Panc1 (cell line): Measurements from ENCODE around the gene MOV10L1. TPM values are rescaled to one million over a fixed set of nuclear protein-coding genes. Genes with fewer than 3 reads are reported as not detected.

ENCODE experiments used
- ATAC-seq: fragments of 200-7000 bp; cut with Tn5 transposase; 2 replicates; pipeline ENCODE4 v1.9.1; 2020; ENCODE audit warnings: mild to moderate bottlenecking, moderate library complexity
- BruUV-seq: library from RNA; stranded (reverse); fragments of 400-500 nt; replicated peaks from 2 replicates; lab custom pipeline; 2021; lab: Mats Ljungman, UMichigan
- CTCF ChIA-PET: fragments of 300-600 bp; sonication (Branson Sonifier 250); formaldehyde crosslinking; loops from one replicate; lab custom pipeline; 2022; ENCODE audit warnings: antibody characterized with exemption; lab: Charles Lee
- POLR2A ChIA-PET: fragments of 300-600 bp; sonication (Branson Sonifier 250); formaldehyde crosslinking; loops from one replicate; lab custom pipeline; 2022; ENCODE audit warnings: antibody characterized with exemption; lab: Charles Lee
- DNase-seq: peaks from one replicate; pipeline ENCODE4 v3.0.0-alpha.2; 2010; ENCODE audit warnings: low read depth, low spot score
- H3K27ac ChIP-seq: 2 replicates; pipeline ENCODE4 v1.5.1; 2011; ENCODE audit warnings: mild to moderate bottlenecking, low read length, inconsistent platforms
- H3K27me3 ChIP-seq: fragments of 200-500 bp; sonication (Bioruptor generic); 2 replicates; pipeline ENCODE4 v1.6.0; 2014; ENCODE audit warnings: low read length, inconsistent platforms; ENCODE audit not compliant: control insufficient read depth, insufficient read depth
- H3K36me3 ChIP-seq: fragments of 200-500 bp; sonication (Bioruptor generic); 2 replicates; pipeline ENCODE4 v1.5.1; 2014; ENCODE audit warnings: inconsistent platforms, mild to moderate bottlenecking, low read length, moderate library complexity; ENCODE audit not compliant: control insufficient read depth, insufficient read depth
- H3K4me1 ChIP-seq: 2 replicates; pipeline ENCODE4 v1.5.1; 2011; ENCODE audit warnings: inconsistent platforms, mild to moderate bottlenecking, low read length, moderate library complexity; ENCODE audit not compliant: control insufficient read depth, insufficient read depth
- H3K4me3 ChIP-seq, 2 experiments: 2 replicates each; pipeline ENCODE4 v1.5.1; 2011 to 2012; ENCODE audit warnings: low read depth in 2 of 2, low read length in 2 of 2, mild to moderate bottlenecking in 2 of 2, inconsistent platforms in 1 of 2, moderate library complexity in 1 of 2
- H3K9me3 ChIP-seq: fragments of 200-500 bp; sonication (Bioruptor generic); 2 replicates; pipeline ENCODE4 v1.5.1; 2014; ENCODE audit warnings: low read depth, mild to moderate bottlenecking, inconsistent platforms, low read length, moderate library complexity; ENCODE audit not compliant: control insufficient read depth, insufficient read depth
- POLR2AphosphoS5 ChIP-seq: IDR thresholded peaks from 2 replicates; pipeline ENCODE4 v1.6.1; 2012; ENCODE audit warnings: mild to moderate bottlenecking, low read depth, low read length, moderate library complexity
- SIN3A ChIP-seq: IDR thresholded peaks from 2 replicates; pipeline ENCODE4 v1.6.1; 2012; ENCODE audit warnings: low read depth, mild to moderate bottlenecking, low read length, moderate library complexity, borderline replicate concordance; ENCODE audit not compliant: insufficient read depth
- TCF7L2 ChIP-seq: IDR thresholded peaks from 2 replicates; pipeline ENCODE4 v1.6.1; 2011; ENCODE audit warnings: mild to moderate bottlenecking, low read depth, low read length, inconsistent platforms
- in situ Hi-C: cut with HindIII; loops from 2 replicates; pipeline ENCODE4 v1.10.0; 2016; ENCODE audit warnings: low sequenced_read_pairs, low pct_unique_long_range_greater_than_20kb
- intact Hi-C: fragments of 100-400 bp; cut with micrococcal nuclease; formaldehyde crosslinking; loops from one replicate; pipeline ENCODE4 v1.10.0; 2022; ENCODE audit not compliant: unreplicated experiment
- total RNA-seq: library from RNA; stranded (reverse); gene quantifications from one replicate; pipeline ENCODE4 v1.2.1, GENCODE V29; 2021; ENCODE audit not compliant: unreplicated experiment
- TF ChIP-seq, protein P1 (sequence below), 2 experiments: IDR thresholded peaks; 2 replicates each; pipeline ENCODE4 v1.6.1; 2011 to 2012; ENCODE audit warnings: low read depth in 2 of 2, control low read depth in 1 of 2, low read length in 1 of 2, mild to moderate bottlenecking in 1 of 2, moderate library complexity in 1 of 2; ENCODE audit not compliant: insufficient read depth in 1 of 2
- TF ChIP-seq, protein P2 (sequence below): fragments of 450-650 bp; IDR thresholded peaks from 2 replicates; pipeline ENCODE4 v1.5.1; 2017; ENCODE audit warnings: mild to moderate bottlenecking

Gene MOV10L1
- total RNA-seq, 1 experiment from 2014 or later: 0.10 TPM

DNA sequence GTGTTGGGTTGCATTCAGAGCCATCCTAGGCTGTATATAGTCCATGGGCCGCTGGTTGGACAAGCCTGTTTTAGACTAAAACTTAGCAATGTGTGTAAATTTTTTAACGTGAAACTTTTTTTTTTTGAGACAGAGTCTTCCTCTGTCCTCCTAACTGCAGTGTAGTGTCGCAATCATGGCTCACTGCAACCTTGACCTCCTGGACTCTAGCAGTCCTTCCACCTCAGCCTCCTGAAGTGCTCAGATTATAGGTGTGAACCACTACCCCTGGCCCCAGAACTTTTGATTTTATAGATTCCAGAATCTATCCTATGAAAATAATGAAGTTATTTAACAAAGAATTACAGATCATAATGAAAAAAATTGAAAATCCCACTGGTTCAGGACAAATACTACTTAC is 50.8 kb downstream of the MOV10L1 start:
- DNase-seq: no peak
- Histone ChIP-seq H3K36me3 (no peaks in the 10 kb centered on the region), H3K27me3 (no peaks in the 10 kb centered on the region), H3K27ac (no peak overlapping the region), H3K9me3 (no peaks in the 10 kb centered on the region), H3K4me1 (peaks cover 3% of the 10 kb centered on the region; the same call in 1 of the 2 replicates), H3K4me3 (no peak overlapping the region)
- no peak for TF ChIP-seq POLR2AphosphoS5
- ATAC-seq: no peak
- in situ Hi-C loops (no loop called here), intact Hi-C loops (no loop called here)
- no TSS peak for BruUV-seq
- CTCF ChIA-PET: no interaction called here
- POLR2A ChIA-PET: no interaction called here

DNA sequence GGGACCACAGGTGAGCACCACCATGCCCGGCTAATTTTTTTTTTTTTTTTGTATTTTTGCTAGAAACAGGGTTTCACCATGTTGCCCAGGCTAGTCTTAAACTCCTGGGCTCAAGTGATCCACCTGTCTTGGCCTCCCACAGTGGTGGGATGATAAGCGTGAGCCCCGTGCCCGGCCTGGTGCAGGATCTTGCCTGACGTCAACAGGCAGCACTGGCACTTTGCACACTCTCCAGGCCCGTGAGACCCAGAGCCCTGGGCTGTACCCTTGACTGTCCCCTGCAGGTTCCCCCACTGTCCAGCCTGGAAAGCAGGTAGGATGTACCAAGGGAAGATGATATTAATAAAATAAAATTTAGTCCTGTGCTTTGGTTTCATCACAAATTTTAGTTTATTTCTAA is 51.7 kb downstream of the MOV10L1 start:
- Histone ChIP-seq H3K4me3 (no peak overlapping the region), H3K27ac (no peak overlapping the region), H3K36me3 (no peaks in the 10 kb centered on the region), H3K27me3 (no peaks in the 10 kb centered on the region), H3K4me1 (peaks cover 3% of the 10 kb centered on the region; the same call in 1 of the 2 replicates), H3K9me3 (no peaks in the 10 kb centered on the region)
- ChIA-PET CTCF (no interaction called here), POLR2A (no interaction called here)
- intact Hi-C loops: no loop called here
- in situ Hi-C loops: no loop called here
- DNase-seq (no peak), ATAC-seq (no peak)
- TF ChIP-seq, protein P1, sequence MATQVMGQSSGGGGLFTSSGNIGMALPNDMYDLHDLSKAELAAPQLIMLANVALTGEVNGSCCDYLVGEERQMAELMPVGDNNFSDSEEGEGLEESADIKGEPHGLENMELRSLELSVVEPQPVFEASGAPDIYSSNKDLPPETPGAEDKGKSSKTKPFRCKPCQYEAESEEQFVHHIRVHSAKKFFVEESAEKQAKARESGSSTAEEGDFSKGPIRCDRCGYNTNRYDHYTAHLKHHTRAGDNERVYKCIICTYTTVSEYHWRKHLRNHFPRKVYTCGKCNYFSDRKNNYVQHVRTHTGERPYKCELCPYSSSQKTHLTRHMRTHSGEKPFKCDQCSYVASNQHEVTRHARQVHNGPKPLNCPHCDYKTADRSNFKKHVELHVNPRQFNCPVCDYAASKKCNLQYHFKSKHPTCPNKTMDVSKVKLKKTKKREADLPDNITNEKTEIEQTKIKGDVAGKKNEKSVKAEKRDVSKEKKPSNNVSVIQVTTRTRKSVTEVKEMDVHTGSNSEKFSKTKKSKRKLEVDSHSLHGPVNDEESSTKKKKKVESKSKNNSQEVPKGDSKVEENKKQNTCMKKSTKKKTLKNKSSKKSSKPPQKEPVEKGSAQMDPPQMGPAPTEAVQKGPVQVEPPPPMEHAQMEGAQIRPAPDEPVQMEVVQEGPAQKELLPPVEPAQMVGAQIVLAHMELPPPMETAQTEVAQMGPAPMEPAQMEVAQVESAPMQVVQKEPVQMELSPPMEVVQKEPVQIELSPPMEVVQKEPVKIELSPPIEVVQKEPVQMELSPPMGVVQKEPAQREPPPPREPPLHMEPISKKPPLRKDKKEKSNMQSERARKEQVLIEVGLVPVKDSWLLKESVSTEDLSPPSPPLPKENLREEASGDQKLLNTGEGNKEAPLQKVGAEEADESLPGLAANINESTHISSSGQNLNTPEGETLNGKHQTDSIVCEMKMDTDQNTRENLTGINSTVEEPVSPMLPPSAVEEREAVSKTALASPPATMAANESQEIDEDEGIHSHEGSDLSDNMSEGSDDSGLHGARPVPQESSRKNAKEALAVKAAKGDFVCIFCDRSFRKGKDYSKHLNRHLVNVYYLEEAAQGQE (IDR thresholded peaks at IDR 0.05; ENCODE audit: insufficient read depth in 1 of 2, low read depth in 2 of 2, low read length in 1 of 2): no peak
- no peak for TF ChIP-seq POLR2AphosphoS5
- TF ChIP-seq TCF7L2: no peak
- TF ChIP-seq, protein P2, sequence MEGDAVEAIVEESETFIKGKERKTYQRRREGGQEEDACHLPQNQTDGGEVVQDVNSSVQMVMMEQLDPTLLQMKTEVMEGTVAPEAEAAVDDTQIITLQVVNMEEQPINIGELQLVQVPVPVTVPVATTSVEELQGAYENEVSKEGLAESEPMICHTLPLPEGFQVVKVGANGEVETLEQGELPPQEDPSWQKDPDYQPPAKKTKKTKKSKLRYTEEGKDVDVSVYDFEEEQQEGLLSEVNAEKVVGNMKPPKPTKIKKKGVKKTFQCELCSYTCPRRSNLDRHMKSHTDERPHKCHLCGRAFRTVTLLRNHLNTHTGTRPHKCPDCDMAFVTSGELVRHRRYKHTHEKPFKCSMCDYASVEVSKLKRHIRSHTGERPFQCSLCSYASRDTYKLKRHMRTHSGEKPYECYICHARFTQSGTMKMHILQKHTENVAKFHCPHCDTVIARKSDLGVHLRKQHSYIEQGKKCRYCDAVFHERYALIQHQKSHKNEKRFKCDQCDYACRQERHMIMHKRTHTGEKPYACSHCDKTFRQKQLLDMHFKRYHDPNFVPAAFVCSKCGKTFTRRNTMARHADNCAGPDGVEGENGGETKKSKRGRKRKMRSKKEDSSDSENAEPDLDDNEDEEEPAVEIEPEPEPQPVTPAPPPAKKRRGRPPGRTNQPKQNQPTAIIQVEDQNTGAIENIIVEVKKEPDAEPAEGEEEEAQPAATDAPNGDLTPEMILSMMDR: no peak
- no peak for TF ChIP-seq SIN3A
- no TSS peak for BruUV-seq

DNA sequence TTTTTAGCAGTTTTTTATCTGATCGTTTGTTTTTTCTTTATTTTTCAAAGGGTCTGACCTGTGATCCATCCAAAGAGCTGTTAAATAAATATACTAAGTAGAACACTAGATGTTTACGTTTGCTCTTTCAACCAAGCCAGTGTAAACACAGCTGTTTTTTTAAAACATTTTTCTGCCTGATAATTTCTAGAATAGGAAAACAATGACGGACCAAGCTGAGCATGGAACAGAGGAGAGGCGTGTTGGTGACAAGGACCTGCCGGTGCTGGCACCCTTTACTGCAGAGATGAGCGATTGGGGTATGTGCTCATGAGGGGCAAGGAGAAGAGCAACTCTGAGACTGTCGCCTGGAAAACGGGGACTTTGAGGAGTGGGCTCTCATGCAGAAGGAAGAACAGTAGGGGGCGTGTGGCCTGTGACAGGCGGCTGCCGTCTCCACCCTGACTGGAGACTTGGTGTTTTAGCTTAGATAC is 52.1 kb downstream of the MOV10L1 start:
- no peak overlapping the region for H3K4me3 ChIP-seq
- intact Hi-C loops: no loop called here
- DNase-seq (no peak), ATAC-seq (no peak)
- H3K27me3 ChIP-seq: no peaks in the 10 kb centered on the region
- POLR2A ChIA-PET: no interaction called here
- no TSS peak for BruUV-seq
- CTCF ChIA-PET: interaction anchor here (0.7 kb wide), 1 partner anchor 211 kb away, joined by 3 read pairs; no protein-coding TSS in a partner anchor
- TF ChIP-seq, protein P1 (IDR thresholded peaks at IDR 0.05; ENCODE audit: insufficient read depth in 1 of 2, low read depth in 2 of 2, low read length in 1 of 2): no peak
- TF ChIP-seq, protein P2: no peak; the same call in 1 of the 2 replicates
- no peak for TF ChIP-seq POLR2AphosphoS5
- no peaks in the 10 kb centered on the region for H3K9me3 ChIP-seq
- in situ Hi-C loops: no loop called here
- no peak overlapping the region for H3K27ac ChIP-seq
- H3K36me3 ChIP-seq: no peaks in the 10 kb centered on the region
- peaks cover 3% of the 10 kb centered on the region; the same call in 1 of the 2 replicates for H3K4me1 ChIP-seq
